Vagina (tissue), 2 donors: ENCODE results near the gene CDK5RAP3.

Experiments used
- POLR2A ChIP-seq, 2 donors: fragments of 450-650 bp; IDR thresholded peaks; one replicate each; pipeline ENCODE4 v1.6.1; 2017; ENCODE audit warnings: antibody characterized with exemption in 2 of 2, mild to moderate bottlenecking in 2 of 2, moderate library complexity in 2 of 2
- POLR2AphosphoS5 ChIP-seq, 2 donors: sonication (generic); formaldehyde crosslinking; IDR thresholded peaks; one replicate each; pipeline ENCODE4 v1.9.0; 2017; ENCODE audit warnings: antibody characterized with exemption in 2 of 2, mild to moderate bottlenecking in 2 of 2, low read depth in 1 of 2; ENCODE audit not compliant: insufficient read depth in 1 of 2
- TF ChIP-seq, protein P1 (sequence below), 3 experiments: fragments of 450-650 bp in 2 of 3; fragments of 200-600 bp in 1 of 3; sonication (generic) in 1 of 3; IDR thresholded peaks; one replicate each; pipeline ENCODE4 v1.5.1; 2017 to 2019; ENCODE audit warnings: antibody characterized with exemption in 3 of 3, mild to moderate bottlenecking in 2 of 3, moderate library complexity in 2 of 3

DNA sequence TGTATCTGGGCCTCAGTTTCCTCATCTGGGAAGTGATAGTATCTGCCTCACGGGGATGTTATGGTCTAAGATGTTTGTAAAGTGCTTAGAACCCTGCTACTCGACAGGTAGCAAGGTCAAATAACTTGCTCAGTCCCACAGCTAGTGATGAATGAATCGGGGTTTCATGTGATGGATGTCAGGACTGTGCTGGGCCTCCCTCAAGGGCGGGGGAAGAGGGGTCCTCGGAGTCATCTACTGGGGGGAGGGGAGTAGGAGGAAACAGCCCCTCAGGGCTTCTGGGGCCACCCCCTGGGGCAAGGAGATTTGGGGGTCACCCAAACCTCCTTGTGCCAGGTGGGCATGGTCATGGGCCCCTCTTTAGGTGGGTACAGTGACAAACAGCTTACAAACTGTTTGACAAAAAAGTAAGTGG, 28.8 kb upstream of the CDK5RAP3 start:
- TF ChIP-seq, protein P1, sequence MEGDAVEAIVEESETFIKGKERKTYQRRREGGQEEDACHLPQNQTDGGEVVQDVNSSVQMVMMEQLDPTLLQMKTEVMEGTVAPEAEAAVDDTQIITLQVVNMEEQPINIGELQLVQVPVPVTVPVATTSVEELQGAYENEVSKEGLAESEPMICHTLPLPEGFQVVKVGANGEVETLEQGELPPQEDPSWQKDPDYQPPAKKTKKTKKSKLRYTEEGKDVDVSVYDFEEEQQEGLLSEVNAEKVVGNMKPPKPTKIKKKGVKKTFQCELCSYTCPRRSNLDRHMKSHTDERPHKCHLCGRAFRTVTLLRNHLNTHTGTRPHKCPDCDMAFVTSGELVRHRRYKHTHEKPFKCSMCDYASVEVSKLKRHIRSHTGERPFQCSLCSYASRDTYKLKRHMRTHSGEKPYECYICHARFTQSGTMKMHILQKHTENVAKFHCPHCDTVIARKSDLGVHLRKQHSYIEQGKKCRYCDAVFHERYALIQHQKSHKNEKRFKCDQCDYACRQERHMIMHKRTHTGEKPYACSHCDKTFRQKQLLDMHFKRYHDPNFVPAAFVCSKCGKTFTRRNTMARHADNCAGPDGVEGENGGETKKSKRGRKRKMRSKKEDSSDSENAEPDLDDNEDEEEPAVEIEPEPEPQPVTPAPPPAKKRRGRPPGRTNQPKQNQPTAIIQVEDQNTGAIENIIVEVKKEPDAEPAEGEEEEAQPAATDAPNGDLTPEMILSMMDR (IDR thresholded peaks at IDR 0.05): no peak
- TF ChIP-seq POLR2A (IDR thresholded peaks at IDR 0.05) (no peak), POLR2AphosphoS5 (IDR thresholded peaks at IDR 0.05; ENCODE audit: insufficient read depth in 1 of 2, low read depth in 1 of 2) (no peak)
